ENCODE data around the gene DNAH17. TPM values are rescaled to one million over a fixed set of nuclear protein-coding genes. Genes with fewer than 3 reads are reported as not detected.

DNAH17 gene, protein sequence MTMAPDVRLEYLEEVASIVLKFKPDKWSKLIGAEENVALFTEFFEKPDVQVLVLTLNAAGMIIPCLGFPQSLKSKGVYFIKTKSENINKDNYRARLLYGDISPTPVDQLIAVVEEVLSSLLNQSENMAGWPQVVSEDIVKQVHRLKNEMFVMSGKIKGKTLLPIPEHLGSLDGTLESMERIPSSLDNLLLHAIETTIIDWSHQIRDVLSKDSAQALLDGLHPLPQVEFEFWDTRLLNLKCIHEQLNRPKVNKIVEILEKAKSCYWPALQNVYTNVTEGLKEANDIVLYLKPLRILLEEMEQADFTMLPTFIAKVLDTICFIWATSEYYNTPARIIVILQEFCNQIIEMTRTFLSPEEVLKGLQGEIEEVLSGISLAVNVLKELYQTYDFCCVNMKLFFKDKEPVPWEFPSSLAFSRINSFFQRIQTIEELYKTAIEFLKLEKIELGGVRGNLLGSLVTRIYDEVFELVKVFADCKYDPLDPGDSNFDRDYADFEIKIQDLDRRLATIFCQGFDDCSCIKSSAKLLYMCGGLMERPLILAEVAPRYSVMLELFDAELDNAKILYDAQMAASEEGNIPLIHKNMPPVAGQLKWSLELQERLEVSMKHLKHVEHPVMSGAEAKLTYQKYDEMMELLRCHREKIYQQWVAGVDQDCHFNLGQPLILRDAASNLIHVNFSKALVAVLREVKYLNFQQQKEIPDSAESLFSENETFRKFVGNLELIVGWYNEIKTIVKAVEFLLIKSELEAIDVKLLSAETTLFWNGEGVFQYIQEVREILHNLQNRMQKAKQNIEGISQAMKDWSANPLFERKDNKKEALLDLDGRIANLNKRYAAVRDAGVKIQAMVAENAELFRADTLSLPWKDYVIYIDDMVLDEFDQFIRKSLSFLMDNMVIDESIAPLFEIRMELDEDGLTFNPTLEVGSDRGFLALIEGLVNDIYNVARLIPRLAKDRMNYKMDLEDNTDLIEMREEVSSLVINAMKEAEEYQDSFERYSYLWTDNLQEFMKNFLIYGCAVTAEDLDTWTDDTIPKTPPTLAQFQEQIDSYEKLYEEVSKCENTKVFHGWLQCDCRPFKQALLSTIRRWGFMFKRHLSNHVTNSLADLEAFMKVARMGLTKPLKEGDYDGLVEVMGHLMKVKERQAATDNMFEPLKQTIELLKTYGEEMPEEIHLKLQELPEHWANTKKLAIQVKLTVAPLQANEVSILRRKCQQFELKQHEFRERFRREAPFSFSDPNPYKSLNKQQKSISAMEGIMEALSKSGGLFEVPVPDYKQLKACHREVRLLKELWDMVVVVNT (N-terminal part only)
- 0.41 TPM in 1 of 2 replicates, not detected in the other for total RNA-seq (2014; rRNA removed; shearing (Covaris generic); ENCODE audit: low replicate concordance)

DNA sequence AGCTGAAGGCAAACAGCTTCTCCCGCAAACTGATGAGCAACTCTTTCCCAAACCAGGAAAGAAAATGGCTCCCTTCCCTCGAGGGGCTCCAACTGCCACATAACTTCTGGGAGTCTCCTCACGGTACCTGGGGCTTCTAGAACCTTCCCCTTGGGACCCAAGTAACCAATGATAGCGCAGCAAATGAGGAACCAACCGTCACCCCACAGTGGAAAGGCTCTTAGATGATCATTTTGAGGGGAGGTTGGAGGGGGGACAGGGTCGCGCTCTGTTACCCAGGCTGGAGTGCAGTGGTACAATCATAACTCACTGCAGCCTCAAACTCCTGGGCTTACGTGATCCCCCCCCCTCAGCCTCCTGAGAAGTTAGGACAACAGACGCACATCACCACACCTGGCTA is at the start of gene DNAH17:
DNAH17 (minus strand) TSS at position 101 of the 400 bp plus-strand sequence. CDS start 2,339 bp downstream, outside the sequence.
- DNase-seq (ENCODE audit: low read depth), result no peak
- in situ Hi-C loops (cut with HindIII; ENCODE audit: low pct_unique_long_range_greater_than_20kb, low sequenced_read_pairs), result loop anchor here (25.0 kb wide), 1 partner anchor 260 kb away; the partner anchor contains the start of gene USP36

- in situ Hi-C loops (cut with HindIII; ENCODE audit: low pct_unique_long_range_greater_than_20kb, low sequenced_read_pairs), result no loop called here
- no peak for DNase-seq (ENCODE audit: low read depth)
Observed at GRCh38 chr17:78624324-78625151, 47.3 kb upstream of the DNAH17 start.

DNA sequence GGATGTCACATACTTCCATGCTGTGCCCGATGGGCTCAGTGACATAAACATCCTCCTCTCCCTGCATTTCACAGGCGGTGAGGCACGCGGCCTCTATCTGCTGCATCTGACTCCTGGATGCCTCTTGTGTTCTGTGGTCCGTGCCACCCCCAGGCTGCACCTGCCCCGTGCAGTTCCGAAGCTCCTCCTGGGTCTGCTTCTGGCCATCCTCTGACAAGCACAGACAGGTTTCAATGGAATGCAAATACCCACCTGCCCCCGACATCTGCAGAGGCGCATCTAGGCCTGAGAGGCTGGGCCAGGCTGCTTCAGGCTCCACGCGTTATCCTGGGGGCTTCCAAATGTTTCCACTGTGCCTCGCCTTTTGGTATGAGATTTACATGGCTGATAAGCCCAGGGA is 46.3 kb upstream of the DNAH17 start:
- in situ Hi-C loops (cut with HindIII; ENCODE audit: low pct_unique_long_range_greater_than_20kb, low sequenced_read_pairs), result no loop called here

GRCh38 chr17:78622491-78623265 is 45.5 kb upstream of the DNAH17 start:
- in situ Hi-C loops (cut with HindIII; ENCODE audit: low pct_unique_long_range_greater_than_20kb, low sequenced_read_pairs), result no loop called here
- DNase-seq (ENCODE audit: low read depth), result no peak

More for the DNA sequence above, 46.3 kb upstream of the DNAH17 start:
- DNase-seq (ENCODE audit: low read depth), result no peak

DNA sequence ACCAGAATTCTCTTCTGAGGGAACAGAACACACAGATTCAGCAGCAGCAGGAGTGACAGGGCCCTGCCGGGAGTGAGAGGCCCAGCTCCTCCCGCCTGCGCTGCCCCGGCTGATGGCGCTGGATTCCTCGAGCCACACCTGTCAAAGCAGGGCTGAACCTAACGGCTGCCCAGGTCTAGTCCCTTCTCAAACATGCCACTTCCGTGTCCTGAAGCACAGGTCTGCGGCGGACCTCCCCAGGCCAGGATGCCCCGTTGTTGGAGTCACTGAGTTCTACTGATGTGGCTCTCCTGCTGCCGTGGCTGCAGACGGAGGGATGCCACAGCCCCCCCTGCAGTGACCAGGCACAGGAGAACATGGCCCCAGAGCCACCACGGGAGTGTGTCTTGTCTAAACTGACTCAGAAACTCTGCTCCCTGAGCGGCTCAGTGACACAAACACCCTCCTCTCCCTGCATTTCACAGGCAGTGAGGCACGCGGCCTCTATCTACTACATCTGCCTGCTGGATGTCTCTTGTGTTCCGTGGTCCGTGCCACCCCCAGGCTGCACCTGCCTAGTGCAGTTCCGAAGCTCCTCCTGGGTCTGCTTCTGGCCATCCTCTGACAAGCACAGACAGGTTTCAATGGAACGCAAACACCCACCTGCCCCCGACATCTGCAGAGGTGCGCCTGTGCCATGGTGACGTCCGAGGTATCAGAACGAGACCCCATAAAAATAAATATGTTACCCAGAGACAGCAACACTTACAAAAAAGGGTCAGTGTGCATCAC is 44.7 kb upstream of the DNAH17 start:
- in situ Hi-C loops (cut with HindIII; ENCODE audit: low pct_unique_long_range_greater_than_20kb, low sequenced_read_pairs), result no loop called here
- DNase-seq (ENCODE audit: low read depth), result no peak

DNA sequence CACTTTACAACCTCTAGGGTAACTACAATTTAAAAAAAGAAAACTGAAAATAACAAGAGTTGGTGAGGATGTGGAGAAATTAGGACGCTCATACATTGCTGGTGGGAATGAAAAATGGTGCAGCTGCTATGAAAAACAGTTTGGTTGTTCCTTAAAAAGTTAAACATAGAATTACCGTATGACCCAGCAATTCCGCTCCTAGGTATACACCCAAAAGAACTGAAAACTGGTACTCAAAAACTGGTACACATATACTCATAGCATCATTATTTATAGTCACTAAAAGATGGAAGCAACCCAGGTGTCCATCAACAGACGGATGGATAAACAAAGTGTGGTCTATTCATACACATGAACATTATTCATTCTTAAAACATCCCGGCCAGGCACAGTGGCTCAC is 42.9 kb upstream of the DNAH17 start:
- in situ Hi-C loops (cut with HindIII; ENCODE audit: low pct_unique_long_range_greater_than_20kb, low sequenced_read_pairs), result no loop called here
- no peak for DNase-seq (ENCODE audit: low read depth)

- in situ Hi-C loops (cut with HindIII; ENCODE audit: low pct_unique_long_range_greater_than_20kb, low sequenced_read_pairs), result no loop called here
- no peak for DNase-seq (ENCODE audit: low read depth)
Observed at GRCh38 chr17:78619334-78619733, 42.1 kb upstream of the DNAH17 start.

DNA sequence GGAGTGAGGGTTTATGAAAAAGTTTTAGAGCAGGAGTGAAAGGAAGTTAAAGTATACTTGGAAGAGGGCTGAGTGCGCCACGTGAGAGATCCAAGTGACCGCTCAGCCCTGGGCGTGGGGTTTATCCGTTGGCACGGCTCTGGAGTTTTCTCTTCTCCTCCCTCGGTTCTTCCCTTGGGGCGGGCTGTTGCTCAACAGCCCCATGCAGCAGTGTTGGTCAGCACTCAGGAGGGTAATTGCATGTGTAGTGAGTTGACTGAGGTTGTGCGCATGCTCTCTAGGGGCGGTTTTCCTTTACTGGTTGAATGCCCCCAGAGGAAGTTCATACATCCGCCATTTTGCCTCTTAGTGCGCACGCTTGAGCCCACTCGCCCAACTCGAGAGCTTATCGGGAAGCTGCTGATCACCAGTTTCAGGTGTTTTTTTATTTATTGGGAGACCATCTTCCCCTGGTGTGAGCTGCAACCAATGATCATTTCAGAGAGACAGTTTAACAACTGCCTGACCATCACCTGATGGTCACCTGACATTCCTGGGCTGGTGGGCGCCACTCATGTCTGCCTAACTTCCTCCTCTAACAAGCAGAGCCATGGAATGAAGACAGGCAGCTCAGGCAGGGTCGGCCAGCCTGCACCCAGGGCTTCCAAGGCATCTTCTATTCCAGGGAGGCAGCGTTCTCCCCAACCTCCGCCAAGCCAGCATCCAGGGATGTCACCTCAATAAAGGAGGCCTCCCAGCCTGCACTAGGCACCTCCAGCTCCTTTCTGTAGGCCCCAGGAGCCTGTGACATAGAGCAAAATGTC is 41.3 kb upstream of the DNAH17 start:
- DNase-seq (ENCODE audit: low read depth), result no peak
- in situ Hi-C loops (cut with HindIII; ENCODE audit: low pct_unique_long_range_greater_than_20kb, low sequenced_read_pairs), result no loop called here

DNA sequence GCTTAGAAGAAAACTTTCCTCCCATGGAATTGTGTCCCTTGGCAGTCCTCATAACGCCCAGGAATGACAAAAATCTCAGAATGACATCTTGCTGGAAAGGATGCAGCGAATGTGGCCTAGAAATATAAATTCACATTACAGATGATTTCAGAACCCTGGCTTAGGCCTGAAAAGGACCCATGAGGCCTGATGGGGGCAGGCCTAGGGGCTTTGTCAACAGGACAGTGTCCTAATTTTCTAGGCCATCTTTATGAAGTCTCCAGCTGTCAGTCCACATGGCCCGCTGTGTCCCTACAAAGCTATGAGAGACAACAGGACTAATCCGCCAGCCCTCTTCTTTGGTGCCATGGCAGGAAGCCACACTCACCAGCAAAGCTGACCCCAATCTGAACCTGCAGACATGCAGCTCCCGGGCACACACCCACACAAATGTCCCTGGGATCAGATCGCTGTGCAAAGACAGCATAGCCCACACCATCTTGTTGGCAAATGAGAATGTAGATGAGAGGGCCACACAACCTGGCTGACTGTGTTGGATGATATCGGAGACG is 40.4 kb upstream of the DNAH17 start:
- no peak for DNase-seq (ENCODE audit: low read depth)
- in situ Hi-C loops (cut with HindIII; ENCODE audit: low pct_unique_long_range_greater_than_20kb, low sequenced_read_pairs), result no loop called here

DNA sequence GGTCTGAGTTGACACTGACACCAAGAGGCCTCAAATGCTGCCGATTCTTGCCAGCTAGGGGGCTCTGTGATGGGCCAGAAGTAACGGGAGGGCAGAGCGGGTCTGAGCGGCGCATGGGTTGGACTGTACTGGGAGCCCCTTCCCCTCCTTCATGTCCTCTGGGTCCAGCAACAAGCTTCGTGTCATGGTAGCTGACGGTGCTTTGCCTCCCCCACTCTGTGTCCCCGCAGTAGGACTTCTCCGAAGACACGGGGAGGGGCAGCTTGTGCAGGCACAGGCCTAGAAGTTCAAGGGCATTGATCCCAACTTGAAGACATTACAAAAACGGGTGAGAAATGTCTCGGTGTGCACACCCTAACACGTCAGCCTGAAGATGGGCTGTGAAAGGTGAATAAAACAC is 39.8 kb upstream of the DNAH17 start:
- DNase-seq (ENCODE audit: low read depth), result no peak
- in situ Hi-C loops (cut with HindIII; ENCODE audit: low pct_unique_long_range_greater_than_20kb, low sequenced_read_pairs), result no loop called here

- in situ Hi-C loops (cut with HindIII; ENCODE audit: low pct_unique_long_range_greater_than_20kb, low sequenced_read_pairs), result no loop called here
- DNase-seq (ENCODE audit: low read depth), result no peak
Observed at GRCh38 chr17:78615631-78616030, 38.4 kb upstream of the DNAH17 start.

DNA sequence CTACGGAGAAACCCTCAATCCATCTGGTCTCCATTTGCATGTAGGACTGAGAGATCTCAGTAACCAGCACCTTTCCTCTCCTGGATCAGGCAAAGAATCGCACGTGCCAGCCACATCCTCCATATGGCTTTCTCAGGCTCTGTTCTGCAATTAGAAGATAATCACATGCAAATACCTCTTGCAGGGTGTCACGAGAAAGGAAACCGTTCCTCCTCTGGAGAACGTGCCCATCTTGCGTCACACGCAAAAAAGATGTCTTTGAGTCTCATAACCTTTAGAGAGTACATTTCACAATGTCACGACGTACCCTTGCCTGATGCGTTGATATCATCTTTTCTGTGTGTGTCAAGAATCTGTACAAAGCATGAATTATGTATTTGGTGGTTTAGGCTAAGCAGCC is 36.2 kb upstream of the DNAH17 start:
- DNase-seq (ENCODE audit: low read depth), result no peak
- in situ Hi-C loops (cut with HindIII; ENCODE audit: low pct_unique_long_range_greater_than_20kb, low sequenced_read_pairs), result no loop called here

DNA sequence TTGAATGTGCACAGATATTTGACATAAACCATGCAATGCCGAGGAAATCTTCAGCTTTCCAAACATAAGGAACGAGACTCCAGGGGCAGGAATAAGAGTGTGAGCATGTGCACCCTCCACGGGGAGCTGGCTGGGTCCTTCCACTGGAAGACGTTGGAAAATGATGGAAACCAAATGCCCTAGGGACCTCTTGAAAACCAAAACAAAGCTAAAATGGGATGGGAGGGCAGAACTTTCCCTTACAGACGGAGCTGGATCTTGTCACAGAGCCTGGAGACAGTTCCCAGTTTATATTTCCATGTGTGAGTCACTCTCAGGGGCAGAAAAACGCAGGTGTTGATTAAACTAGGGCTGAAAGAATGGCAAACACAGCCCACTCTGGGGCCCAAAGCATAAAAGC is 34.4 kb upstream of the DNAH17 start:
- no peak for DNase-seq (ENCODE audit: low read depth)
- in situ Hi-C loops (cut with HindIII; ENCODE audit: low pct_unique_long_range_greater_than_20kb, low sequenced_read_pairs), result no loop called here

DNA sequence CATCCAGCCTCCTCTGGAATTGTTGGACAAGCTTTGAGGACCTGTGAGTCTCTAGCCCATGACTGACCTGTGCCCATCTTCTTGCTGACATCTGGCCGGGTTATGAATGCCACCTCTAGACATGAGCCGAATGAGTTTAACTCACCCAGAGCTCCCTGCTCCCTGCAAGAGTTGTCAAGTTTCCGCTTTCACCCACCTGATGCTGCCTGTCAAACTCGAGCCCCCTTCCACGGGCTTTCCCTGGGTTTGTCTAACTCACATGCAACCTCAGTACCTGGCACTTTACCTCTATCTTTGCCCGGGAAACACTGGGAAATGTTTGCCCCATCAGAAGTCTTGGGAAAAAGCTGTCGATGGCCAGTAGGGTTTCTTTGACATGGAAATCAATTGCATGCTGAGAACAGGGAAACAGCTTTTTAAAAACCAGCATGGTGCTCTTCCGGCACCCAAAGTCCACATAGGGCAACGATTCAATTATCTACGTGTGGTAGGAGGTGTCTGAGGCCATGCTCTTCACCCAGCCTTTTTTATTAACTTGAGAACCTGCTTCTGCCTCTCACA is 33.8 kb upstream of the DNAH17 start:
- in situ Hi-C loops (cut with HindIII; ENCODE audit: low pct_unique_long_range_greater_than_20kb, low sequenced_read_pairs), result no loop called here
- no peak for DNase-seq (ENCODE audit: low read depth)

DNA sequence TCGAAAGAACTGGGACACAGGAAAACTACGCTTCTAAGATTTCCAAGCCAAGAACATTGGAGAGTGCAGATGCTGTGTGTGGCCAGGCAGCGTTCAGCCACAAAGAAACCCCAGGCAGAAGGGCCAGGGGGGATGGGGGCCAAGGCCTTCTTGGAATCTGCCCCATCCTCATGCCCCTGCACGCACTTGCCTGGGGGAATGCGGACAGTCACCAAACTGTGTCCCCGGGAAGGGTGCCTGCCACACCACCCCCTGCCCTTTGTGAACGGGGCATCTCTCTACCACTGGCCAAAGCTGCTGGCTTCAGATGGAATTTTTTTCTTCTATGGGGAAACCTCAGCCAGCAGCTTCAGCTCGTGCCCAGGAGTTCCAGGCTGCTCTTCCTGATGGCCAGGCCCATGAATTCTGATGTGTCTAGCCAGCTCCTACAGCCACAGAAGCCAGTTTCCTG is 32.0 kb upstream of the DNAH17 start:
- in situ Hi-C loops (cut with HindIII; ENCODE audit: low pct_unique_long_range_greater_than_20kb, low sequenced_read_pairs), result no loop called here
- no peak for DNase-seq (ENCODE audit: low read depth)
